KMS-11 (cell line): ENCODE data around the gene HK1.

Experiments
- H2AFZ ChIP-seq: fragments of 200-600 bp; sonication (generic); 2 replicates; pipeline ENCODE4 v1.6.1; 2016; ENCODE audit warnings: antibody characterized with exemption, mixed run types, low read depth
- H3K27ac ChIP-seq: fragments of 200-600 bp; sonication (generic); 2 replicates; pipeline ENCODE4 v1.6.1; 2016; ENCODE audit warnings: mild to moderate bottlenecking, mixed run types
- H3K27me3 ChIP-seq: fragments of 200-600 bp; sonication (generic); 2 replicates; pipeline ENCODE4 v1.6.1; 2017; ENCODE audit warnings: mild to moderate bottlenecking, low read depth, mixed run types, moderate library complexity; ENCODE audit not compliant: insufficient read depth
- H3K36me3 ChIP-seq: fragments of 200-600 bp; sonication (generic); 2 replicates; pipeline ENCODE4 v1.6.1; 2017; ENCODE audit warnings: mild to moderate bottlenecking, mixed run types; ENCODE audit not compliant: insufficient read depth
- H3K4me1 ChIP-seq: fragments of 200-600 bp; sonication (generic); 2 replicates; pipeline ENCODE4 v1.6.1; 2016; ENCODE audit warnings: mild to moderate bottlenecking, low read depth, mixed run types; ENCODE audit not compliant: poor library complexity, severe bottlenecking
- H3K4me2 ChIP-seq: fragments of 200-600 bp; sonication (generic); 2 replicates; pipeline ENCODE4 v1.7.0; 2016; ENCODE audit warnings: mild to moderate bottlenecking, mixed run types
- H3K4me3 ChIP-seq: fragments of 200-600 bp; sonication (generic); IDR thresholded peaks from 2 replicates; pipeline ENCODE4 v1.6.1; 2017; ENCODE audit warnings: low read depth, low read length, mixed read lengths; ENCODE audit not compliant: insufficient read depth
- H3K79me2 ChIP-seq: fragments of 200-600 bp; sonication (generic); 2 replicates; pipeline ENCODE4 v1.6.1; 2016; ENCODE audit warnings: low read depth, mixed run types; ENCODE audit not compliant: insufficient read depth
- H3K9ac ChIP-seq: fragments of 200-600 bp; sonication (generic); 2 replicates; pipeline ENCODE4 v1.6.1; 2016; ENCODE audit warnings: mild to moderate bottlenecking, mixed run types
- H4K20me1 ChIP-seq: fragments of 200-600 bp; sonication (generic); 2 replicates; pipeline ENCODE4 v1.6.1; 2016; ENCODE audit warnings: mild to moderate bottlenecking, mixed run types; ENCODE audit not compliant: insufficient read depth
- CTCF ChIP-seq: fragments of 200-600 bp; sonication (generic); conservative IDR thresholded peaks from 2 replicates; pipeline ENCODE4 v1.6.1; 2017; ENCODE audit warnings: low read depth, mild to moderate bottlenecking, antibody characterized with exemption, low read length, moderate library complexity, mixed read lengths

HK1 gene

GRCh38 chr10:69348816-69349541, 70.7 kb downstream of the HK1 start:
- H3K79me2 ChIP-seq: no peaks in the 10 kb centered on the region
- no peak overlapping the region for H3K4me2 ChIP-seq

GRCh38 chr10:69349542-69349888, 71.2 kb downstream of the HK1 start:
- H3K27me3 ChIP-seq: no peaks in the 10 kb centered on the region
- no peaks in the 10 kb centered on the region for H3K79me2 ChIP-seq
- no peak for TF ChIP-seq CTCF
- H3K27ac ChIP-seq: no peak overlapping the region
- no peaks in the 10 kb centered on the region for H4K20me1 ChIP-seq
- no peaks in the 10 kb centered on the region for H3K36me3 ChIP-seq
- H3K4me2 ChIP-seq: no peak overlapping the region
- H3K9ac ChIP-seq: no peak overlapping the region
- no peak overlapping the region for H3K4me3 ChIP-seq
- no peaks in the 10 kb centered on the region for H3K4me1 ChIP-seq
- no peak overlapping the region for H2AFZ ChIP-seq

More at GRCh38 chr10:69348816-69349541, 70.7 kb downstream of the HK1 start:
- Histone ChIP-seq H3K27me3 (no peaks in the 10 kb centered on the region), H3K36me3 (no peaks in the 10 kb centered on the region), H2AFZ (no peak overlapping the region), H3K27ac (no peak overlapping the region), H3K9ac (no peak overlapping the region), H4K20me1 (no peaks in the 10 kb centered on the region), H3K4me3 (no peak overlapping the region), H3K4me1 (no peaks in the 10 kb centered on the region)
- no peak for TF ChIP-seq CTCF

DNA sequence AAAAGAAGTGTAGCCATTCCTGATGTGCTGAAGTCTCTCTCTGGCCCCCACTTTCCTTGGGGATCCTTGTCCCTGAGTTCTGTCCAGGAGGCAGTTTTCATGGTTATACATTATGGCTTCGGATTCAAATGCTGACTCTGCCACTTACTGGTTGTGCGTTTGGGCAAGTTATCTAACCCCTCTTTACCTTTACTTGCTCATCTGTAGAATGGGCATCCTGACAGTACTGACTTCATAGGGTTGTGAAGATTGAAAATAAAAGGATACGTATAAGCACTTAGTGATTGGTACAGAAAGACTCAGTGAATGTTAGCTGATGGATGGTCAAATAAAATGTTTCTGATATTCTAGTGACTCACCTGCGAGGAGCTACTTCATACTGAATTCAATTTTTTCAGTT, 73.3 kb downstream of the HK1 start:
- no peak for TF ChIP-seq CTCF
- H3K27me3 ChIP-seq: no peaks in the 10 kb centered on the region
- H3K4me2 ChIP-seq: no peak overlapping the region
- H3K27ac ChIP-seq: no peak overlapping the region
- no peaks in the 10 kb centered on the region for H3K4me1 ChIP-seq
- no peaks in the 10 kb centered on the region for H3K36me3 ChIP-seq
- no peak overlapping the region for H3K4me3 ChIP-seq
- H3K79me2 ChIP-seq: no peaks in the 10 kb centered on the region
- H4K20me1 ChIP-seq: no peaks in the 10 kb centered on the region
- no peak overlapping the region for H3K9ac ChIP-seq
- no peak overlapping the region for H2AFZ ChIP-seq

- no peak overlapping the region for H3K27ac ChIP-seq
- H3K36me3 ChIP-seq: no peaks in the 10 kb centered on the region
- H3K4me1 ChIP-seq: no peaks in the 10 kb centered on the region
- no peaks in the 10 kb centered on the region for H3K79me2 ChIP-seq
- H3K27me3 ChIP-seq: no peaks in the 10 kb centered on the region
- no peak overlapping the region for H3K4me3 ChIP-seq
- no peak overlapping the region for H3K4me2 ChIP-seq
- TF ChIP-seq CTCF: no peak
- no peak overlapping the region for H2AFZ ChIP-seq
- H3K9ac ChIP-seq: no peak overlapping the region
- no peaks in the 10 kb centered on the region for H4K20me1 ChIP-seq
These were observed 74.4 kb downstream of the HK1 start for GRCh38 chr10:69352569-69353264.
